GM23338 (cell line): ENCODE measurements around the gene CHMP3. TPM values are rescaled to one million over a fixed set of nuclear protein-coding genes. Genes with fewer than 3 reads are reported as not detected.

Source experiments
- ATAC-seq: fragments of 200-7000 bp; cut with Tn5 transposase; 3 replicates; pipeline ENCODE4 v1.9.1; 2020
- DNase-seq: peaks from one replicate; pipeline ENCODE4 v3.0.0-alpha.2; 2015; ENCODE audit warnings: low spot score
- H2AFZ ChIP-seq: fragments of 200-600 bp; sonication (generic); 2 replicates; pipeline ENCODE4 v1.8.0; 2016; ENCODE audit warnings: antibody characterized with exemption, mild to moderate bottlenecking, moderate library complexity
- H3F3A ChIP-seq: fragments of 200-600 bp; sonication (generic); replicated peaks from 2 replicates; pipeline ENCODE4 v1.8.0; 2017; ENCODE audit warnings: antibody characterized with exemption, mixed run types, low read depth
- H3K27ac ChIP-seq: fragments of 200-600 bp; sonication (generic); 2 replicates; pipeline ENCODE4 v1.6.1; 2016; ENCODE audit warnings: low read depth
- H3K27me3 ChIP-seq: fragments of 200-600 bp; sonication (generic); 2 replicates; pipeline ENCODE4 v1.8.0; 2016; ENCODE audit warnings: mild to moderate bottlenecking, mixed run types, moderate library complexity; ENCODE audit not compliant: insufficient read depth
- H3K36me3 ChIP-seq: fragments of 200-600 bp; sonication (generic); 2 replicates; pipeline ENCODE4 v1.8.0; 2016; ENCODE audit warnings: mild to moderate bottlenecking; ENCODE audit not compliant: insufficient read depth
- H3K4me1 ChIP-seq: fragments of 200-600 bp; sonication (generic); 2 replicates; pipeline ENCODE4 v1.8.0; 2016; ENCODE audit warnings: mild to moderate bottlenecking, moderate library complexity; ENCODE audit not compliant: insufficient read depth
- H3K4me2 ChIP-seq: fragments of 200-600 bp; sonication (generic); 2 replicates; pipeline ENCODE4 v1.7.1; 2017; ENCODE audit warnings: mixed run types
- H3K4me3 ChIP-seq: fragments of 200-600 bp; sonication (generic); 2 replicates; pipeline ENCODE4 v1.6.1; 2016; ENCODE audit warnings: mixed run types
- H3K79me2 ChIP-seq: fragments of 200-600 bp; sonication (generic); replicated peaks from 2 replicates; pipeline ENCODE4 v1.8.0; 2017; ENCODE audit warnings: mild to moderate bottlenecking; ENCODE audit not compliant: insufficient read depth
- H3K9me2 ChIP-seq: fragments of 200-600 bp; sonication (generic); 2 replicates; pipeline ENCODE4 v1.8.0; 2017; ENCODE audit not compliant: insufficient read depth
- H4K20me1 ChIP-seq: fragments of 200-600 bp; sonication (generic); replicated peaks from 2 replicates; pipeline ENCODE4 v1.8.0; 2017; ENCODE audit warnings: mild to moderate bottlenecking; ENCODE audit not compliant: insufficient read depth
- H3K27ac Mint-ChIP-seq: 2 replicates; pipeline ENCODE4 v1.8.0; 2020; ENCODE audit warnings: inconsistent platforms, mild to moderate bottlenecking, moderate library complexity, mixed read lengths
- H3K27me3 Mint-ChIP-seq: 3 replicates; pipeline ENCODE4 v1.8.0; 2022; ENCODE audit warnings: low read depth, mild to moderate bottlenecking, moderate library complexity, mixed read lengths, inconsistent platforms; ENCODE audit not compliant: insufficient read depth, poor library complexity
- H3K36me3 Mint-ChIP-seq: 3 replicates; pipeline ENCODE4 v1.8.0; 2021; ENCODE audit warnings: low read depth, mild to moderate bottlenecking, inconsistent platforms, moderate library complexity, mixed read lengths
- H3K4me1 Mint-ChIP-seq: 3 replicates; pipeline ENCODE4 v1.8.0; 2020; ENCODE audit warnings: mild to moderate bottlenecking, inconsistent platforms, mixed read lengths
- H3K4me3 Mint-ChIP-seq: 3 replicates; pipeline ENCODE4 v1.8.0; 2021; ENCODE audit warnings: moderate library complexity, mild to moderate bottlenecking, inconsistent platforms, mixed read lengths
- H3K9me3 Mint-ChIP-seq: 3 replicates; pipeline ENCODE4 v1.8.0; 2020; ENCODE audit warnings: moderate library complexity, mild to moderate bottlenecking, inconsistent platforms, mixed read lengths
- CREB1 ChIP-seq: fragments of 250-450 bp; sonication (Bioruptor Pico); IDR thresholded peaks from 2 replicates; pipeline ENCODE4 v1.5.0; 2020; ENCODE audit warnings: low read depth, mild to moderate bottlenecking, moderate library complexity
- ETS1 ChIP-seq: IDR thresholded peaks from 2 replicates; pipeline ENCODE4 v1.6.1; 2016; ENCODE audit warnings: antibody characterized with exemption
- EZH2 ChIP-seq: fragments of 200-600 bp; sonication (generic); IDR thresholded peaks from one replicate; pipeline ENCODE4 v1.8.0; 2017; ENCODE audit warnings: antibody characterized with exemption, mild to moderate bottlenecking, low read depth; ENCODE audit not compliant: unreplicated experiment
- JUNB ChIP-seq: IDR thresholded peaks from one replicate; pipeline ENCODE4 v1.6.1; 2016; ENCODE audit warnings: antibody characterized with exemption; ENCODE audit not compliant: unreplicated experiment
- NANOG ChIP-seq: IDR thresholded peaks from 2 replicates; pipeline ENCODE4 v1.6.1; 2016; ENCODE audit warnings: antibody characterized with exemption, borderline replicate concordance
- POLR2AphosphoS5 ChIP-seq: IDR thresholded peaks from 2 replicates; pipeline ENCODE4 v1.6.1; 2016; ENCODE audit warnings: antibody characterized with exemption, low read depth
- ZNF331 ChIP-seq: fragments of 250-450 bp; sonication (Bioruptor Pico); IDR thresholded peaks from 2 replicates; pipeline ENCODE4 v1.5.0; 2020; ENCODE audit warnings: low read depth, mild to moderate bottlenecking, moderate library complexity
- polyA plus RNA-seq: library from polyadenylated mRNA; unstranded; fragments of >200 nt; fragmentation: Nextera tagmentation; extraction: Ambion mirVana; gene quantifications from 2 replicates; pipeline ENCODE4 v1.2.1, GENCODE V29; 2016
- total RNA-seq: library from RNA; depleted of rRNA; stranded (reverse); fragments of >200 nt; shearing (Covaris generic); gene quantifications from 2 replicates; pipeline ENCODE4 v1.2.3, GENCODE V29; 2014
- TF ChIP-seq, protein P1 (sequence below), 2 experiments: fragments of 200-600 bp in 1 of 2; sonication (generic) in 1 of 2; conservative IDR thresholded peaks; 2 replicates each; pipeline versions ENCODE4 v1.5.1 to v1.6.1; 2016 to 2017; ENCODE audit warnings: antibody characterized with exemption in 2 of 2, low read depth in 2 of 2, mild to moderate bottlenecking in 2 of 2, moderate library complexity in 1 of 2

CHMP3 gene
- total and polyA plus RNA-seq, 2 experiments from 2014 or later, result 15.5 to 15.6 TPM

- H3K4me2 ChIP-seq, result no peak overlapping the region
- H3K27ac ChIP-seq, result no peak overlapping the region
- no peaks in the 10 kb centered on the region for H4K20me1 ChIP-seq
- H3K27me3 Mint-ChIP-seq, result no peaks in the 10 kb centered on the region
- no peak overlapping the region for H3K4me3 ChIP-seq
- no peaks in the 10 kb centered on the region for H3K36me3 ChIP-seq
- ATAC-seq (no peak), DNase-seq (no peak)
- H2AFZ ChIP-seq, result no peak overlapping the region
- no peaks in the 10 kb centered on the region for H3K4me1 ChIP-seq
- H3F3A ChIP-seq, result no peaks in the 10 kb centered on the region
- H3K27me3 ChIP-seq, result no peaks in the 10 kb centered on the region
- H3K79me2 ChIP-seq, result no peaks in the 10 kb centered on the region
- H3K27ac Mint-ChIP-seq, result no peak overlapping the region
- TF ChIP-seq NANOG, result no peak
- TF ChIP-seq EZH2, result no peak
- no peak for TF ChIP-seq JUNB
- no peak for TF ChIP-seq POLR2AphosphoS5
- no peak for TF ChIP-seq ZNF331 (CRISPR knock-in tag)
- TF ChIP-seq, protein P1, sequence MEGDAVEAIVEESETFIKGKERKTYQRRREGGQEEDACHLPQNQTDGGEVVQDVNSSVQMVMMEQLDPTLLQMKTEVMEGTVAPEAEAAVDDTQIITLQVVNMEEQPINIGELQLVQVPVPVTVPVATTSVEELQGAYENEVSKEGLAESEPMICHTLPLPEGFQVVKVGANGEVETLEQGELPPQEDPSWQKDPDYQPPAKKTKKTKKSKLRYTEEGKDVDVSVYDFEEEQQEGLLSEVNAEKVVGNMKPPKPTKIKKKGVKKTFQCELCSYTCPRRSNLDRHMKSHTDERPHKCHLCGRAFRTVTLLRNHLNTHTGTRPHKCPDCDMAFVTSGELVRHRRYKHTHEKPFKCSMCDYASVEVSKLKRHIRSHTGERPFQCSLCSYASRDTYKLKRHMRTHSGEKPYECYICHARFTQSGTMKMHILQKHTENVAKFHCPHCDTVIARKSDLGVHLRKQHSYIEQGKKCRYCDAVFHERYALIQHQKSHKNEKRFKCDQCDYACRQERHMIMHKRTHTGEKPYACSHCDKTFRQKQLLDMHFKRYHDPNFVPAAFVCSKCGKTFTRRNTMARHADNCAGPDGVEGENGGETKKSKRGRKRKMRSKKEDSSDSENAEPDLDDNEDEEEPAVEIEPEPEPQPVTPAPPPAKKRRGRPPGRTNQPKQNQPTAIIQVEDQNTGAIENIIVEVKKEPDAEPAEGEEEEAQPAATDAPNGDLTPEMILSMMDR (conservative IDR thresholded peaks at IDR 0.05; ENCODE audit: low read depth in 2 of 2), result no peak
- peaks cover 4% of the 10 kb centered on the region; the same call in 1 of the 3 replicates for H3K9me3 Mint-ChIP-seq
- no peaks in the 10 kb centered on the region for H3K4me1 Mint-ChIP-seq
- H3K9me2 ChIP-seq, result no peaks in the 10 kb centered on the region
- H3K36me3 Mint-ChIP-seq, result no peaks in the 10 kb centered on the region
- no peak overlapping the region for H3K4me3 Mint-ChIP-seq
These were observed 17.3 kb upstream of the CHMP3 start for GRCh38 chr2:86580560-86580959.

DNA sequence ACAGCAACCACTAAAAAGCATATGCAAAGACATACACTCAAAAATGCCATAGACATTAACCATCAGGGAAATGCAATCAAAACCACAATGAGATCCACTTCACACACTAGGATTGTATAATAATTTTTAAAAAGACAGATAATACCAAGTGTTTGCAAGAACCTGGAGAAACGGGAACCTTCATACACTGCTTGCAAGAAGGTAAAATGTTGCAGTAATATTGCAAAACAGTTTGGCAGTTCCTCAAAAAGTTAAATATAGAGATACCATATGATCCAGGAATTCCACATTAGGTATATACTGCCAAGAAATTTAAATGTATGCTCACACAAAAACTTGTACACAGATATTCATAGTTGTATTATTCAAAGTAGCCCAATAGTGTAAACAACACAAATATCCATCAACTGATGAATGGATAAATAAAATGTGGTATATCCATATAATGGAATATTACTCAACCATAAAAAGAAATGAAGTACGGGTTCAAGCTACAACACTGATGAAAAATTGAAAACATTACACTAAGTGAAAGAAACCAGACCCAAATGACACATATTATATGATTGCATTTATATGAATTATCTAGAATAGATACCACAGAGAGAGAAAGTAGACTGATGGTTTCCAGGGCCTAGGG is 14.7 kb upstream of the CHMP3 start:
- H3K4me1 ChIP-seq, result no peaks in the 10 kb centered on the region
- ATAC-seq (no peak), DNase-seq (no peak)
- Mint-ChIP-seq H3K4me3 (no peak overlapping the region), H3K4me1 (no peaks in the 10 kb centered on the region), H3K27ac (no peak overlapping the region), H3K27me3 (no peaks in the 10 kb centered on the region), H3K36me3 (no peaks in the 10 kb centered on the region), H3K9me3 (peaks cover 4% of the 10 kb centered on the region; the same call in 1 of the 3 replicates)
- 0 out of 2 replicates have a peak, but pooled peaks cover 4% of the 10 kb centered on the region for H3K9me2 ChIP-seq
- no peaks in the 10 kb centered on the region for H4K20me1 ChIP-seq
- no peaks in the 10 kb centered on the region for H3K79me2 ChIP-seq
- TF ChIP-seq NANOG (no peak), EZH2 (no peak), ETS1 (no peak), CREB1 (CRISPR knock-in tag) (no peak), JUNB (no peak), POLR2AphosphoS5 (no peak)
- no peaks in the 10 kb centered on the region for H3F3A ChIP-seq
- H2AFZ ChIP-seq, result no peak overlapping the region
- no peak overlapping the region for H3K27ac ChIP-seq
- no peaks in the 10 kb centered on the region for H3K36me3 ChIP-seq
- no peak overlapping the region for H3K4me3 ChIP-seq
- H3K4me2 ChIP-seq, result no peak overlapping the region
- no peaks in the 10 kb centered on the region for H3K27me3 ChIP-seq
